Spleen (tissue), 3 donors: ENCODE data around the gene MYEOV.

ENCODE experiments used
- POLR2A ChIP-seq, 3 donors: fragments of 450-650 bp; IDR thresholded peaks; one replicate each; pipeline ENCODE4 v1.5.1; 2017; ENCODE audit warnings: antibody characterized with exemption in 3 of 3, mild to moderate bottlenecking in 1 of 3
- POLR2AphosphoS5 ChIP-seq, 3 donors: sonication (generic); formaldehyde crosslinking; IDR thresholded peaks; one replicate each; pipeline ENCODE4 v1.5.1; 2017; ENCODE audit warnings: antibody characterized with exemption in 3 of 3

GRCh38 chr11:69310351-69310750, 16.4 kb downstream of the MYEOV start:
- TF ChIP-seq POLR2A (IDR thresholded peaks at IDR 0.05) (no peak), POLR2AphosphoS5 (IDR thresholded peaks at IDR 0.05) (no peak)
